Effector CD4-positive, alpha-beta T cell (primary cell): ENCODE data around the gene P3H1.
"Not testable (repeated sequence)": the region's sequence is repeated elsewhere in the genome, so short reads cannot be mapped to it uniquely, and the experiment has no call there.

ENCODE experiments used
- DNase-seq: peaks from one replicate; pipeline ENCODE4 v3.0.0-alpha.2; 2020

P3H1 gene

DNA sequence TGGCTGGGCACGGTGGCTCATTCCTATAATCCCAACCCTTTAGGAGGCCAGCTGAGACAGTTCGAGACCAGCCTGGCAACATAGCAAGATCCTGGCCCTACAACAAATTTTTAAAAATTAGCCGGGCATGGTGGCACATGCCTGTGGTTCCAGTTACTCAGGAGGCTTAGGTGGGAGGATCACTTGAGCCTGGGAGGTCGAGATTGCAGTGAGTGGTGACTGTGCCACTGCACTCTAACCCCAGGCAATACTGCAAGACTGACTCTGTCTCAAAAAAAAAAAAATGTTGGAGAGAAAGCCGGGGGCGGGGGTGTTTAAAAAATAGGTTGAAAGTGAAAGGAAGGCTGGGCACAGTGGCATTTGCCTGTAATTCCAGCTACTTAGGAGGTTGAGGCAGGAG lies 43.3 kb downstream of the P3H1 start:
- no peak for DNase-seq

DNA sequence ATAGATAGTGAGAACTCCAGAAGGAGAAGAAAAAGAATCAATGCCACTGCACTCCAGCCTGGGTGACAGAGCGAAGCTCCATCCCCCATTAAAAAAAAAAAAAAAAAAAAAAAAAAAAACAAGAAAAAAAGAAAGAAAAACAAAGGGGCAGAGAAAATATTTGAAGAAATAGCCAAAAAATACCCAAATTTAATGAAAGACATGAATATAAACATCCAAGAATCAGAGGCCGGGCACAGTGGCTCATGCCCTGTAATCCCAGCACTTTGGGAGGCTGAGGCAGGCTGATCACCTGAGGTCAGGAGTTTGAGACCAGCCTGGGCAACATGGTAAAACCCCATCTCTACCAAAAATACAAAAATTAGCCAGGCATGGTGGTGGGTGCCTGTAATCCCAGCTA lies 44.4 kb downstream of the P3H1 start:
- not testable (repeated sequence) for DNase-seq

DNA sequence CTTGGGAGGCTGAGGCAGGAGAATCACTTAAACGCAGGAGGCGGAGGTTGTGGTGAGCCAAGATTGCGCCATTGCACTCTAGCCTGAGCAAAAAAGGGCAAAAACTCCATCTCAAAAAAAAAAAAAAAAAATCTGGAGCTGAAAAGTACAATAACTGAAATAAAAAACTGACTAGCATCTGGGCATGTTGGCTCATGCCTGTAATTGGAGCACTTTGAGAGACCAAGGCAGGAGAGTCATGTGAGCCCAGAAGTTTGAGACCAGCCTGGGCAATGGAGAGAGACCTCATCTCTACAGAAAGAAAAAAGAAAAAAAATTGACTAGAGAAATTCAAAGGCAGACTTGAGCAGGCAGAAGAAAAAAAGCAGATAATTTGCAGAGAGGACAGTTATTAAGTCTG lies 44.9 kb downstream of the P3H1 start:
- DNase-seq = no peak

DNA sequence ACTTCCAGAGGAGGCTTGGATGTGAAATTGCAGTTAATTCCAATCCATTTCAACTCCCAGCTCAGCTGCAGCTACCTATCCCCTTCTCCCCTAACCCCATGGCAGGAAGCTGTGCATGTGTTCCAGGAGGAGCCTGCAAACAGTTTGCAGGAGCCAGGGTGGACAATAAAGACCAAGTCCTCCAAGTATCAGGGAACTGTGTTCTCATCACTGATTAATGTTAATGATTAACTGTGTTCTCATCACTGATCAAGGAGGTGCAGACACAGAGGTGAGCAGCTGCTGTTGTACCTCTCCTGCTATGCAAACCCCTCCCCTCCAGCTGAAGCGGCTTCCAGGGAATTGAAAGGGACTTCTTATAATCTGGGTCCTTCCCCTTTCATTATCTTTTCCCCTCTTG lies 46.0 kb downstream of the P3H1 start:
- DNase-seq = no peak

DNA sequence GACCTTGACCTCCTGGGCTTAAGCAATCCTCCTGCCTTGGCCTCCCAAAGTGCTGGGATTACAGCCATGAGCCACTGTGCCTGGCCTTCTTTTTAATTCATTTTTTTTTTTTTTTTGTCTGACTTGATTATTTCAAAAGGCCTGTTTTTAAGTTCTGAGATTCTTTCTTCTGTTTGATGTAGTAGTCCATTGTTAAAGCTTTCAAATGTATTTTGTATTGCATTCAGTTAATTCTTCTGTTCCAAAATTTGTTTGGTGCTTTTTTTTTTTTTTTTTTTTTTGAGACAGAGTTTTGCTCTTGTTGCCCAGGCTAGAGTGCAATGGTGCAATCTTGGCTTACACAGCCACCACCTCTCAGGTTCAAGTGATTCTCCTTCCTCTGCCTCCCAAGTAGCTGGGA lies 52.4 kb downstream of the P3H1 start:
- DNase-seq = not testable (repeated sequence)

DNA sequence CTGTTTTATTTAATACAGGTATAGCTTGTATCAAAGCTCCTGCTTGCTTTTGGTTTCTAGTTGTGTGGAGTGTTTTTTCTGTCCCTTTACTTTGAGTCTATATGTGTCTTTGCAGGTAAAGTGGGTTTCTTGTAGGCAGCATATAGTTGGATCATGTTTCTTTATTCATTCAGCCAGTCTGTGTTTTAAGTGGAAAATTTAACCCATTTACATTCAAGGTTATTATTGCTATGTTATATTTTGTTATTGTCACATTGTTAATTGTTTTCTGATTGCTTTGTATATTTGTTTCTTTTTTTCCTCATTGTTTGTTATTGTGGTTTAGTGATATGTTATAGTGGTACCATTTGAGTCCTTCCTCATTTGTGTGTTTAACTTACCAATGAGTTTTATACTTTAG lies 53.5 kb downstream of the P3H1 start:
- no peak for DNase-seq

DNA sequence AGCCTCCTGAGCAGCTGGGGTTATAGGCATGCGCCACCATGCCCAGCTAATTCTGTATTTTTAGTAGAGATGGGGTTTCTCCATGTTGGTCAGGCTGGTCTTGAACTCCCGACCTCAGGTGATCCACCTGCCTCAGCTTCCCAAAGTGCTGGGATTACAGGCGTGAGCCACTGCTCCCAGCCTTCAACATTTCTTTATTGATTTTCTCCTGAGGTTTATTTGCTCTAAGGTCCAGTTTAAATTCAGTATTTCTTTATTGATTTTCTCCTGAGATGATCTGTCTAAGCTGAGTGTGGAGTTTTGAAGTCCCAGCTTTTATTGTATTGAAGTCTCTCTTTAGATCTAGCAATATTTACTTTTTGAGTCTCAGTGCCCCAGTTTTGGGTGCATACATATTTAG lies 54.0 kb downstream of the P3H1 start:
- not testable (repeated sequence) for DNase-seq

DNA sequence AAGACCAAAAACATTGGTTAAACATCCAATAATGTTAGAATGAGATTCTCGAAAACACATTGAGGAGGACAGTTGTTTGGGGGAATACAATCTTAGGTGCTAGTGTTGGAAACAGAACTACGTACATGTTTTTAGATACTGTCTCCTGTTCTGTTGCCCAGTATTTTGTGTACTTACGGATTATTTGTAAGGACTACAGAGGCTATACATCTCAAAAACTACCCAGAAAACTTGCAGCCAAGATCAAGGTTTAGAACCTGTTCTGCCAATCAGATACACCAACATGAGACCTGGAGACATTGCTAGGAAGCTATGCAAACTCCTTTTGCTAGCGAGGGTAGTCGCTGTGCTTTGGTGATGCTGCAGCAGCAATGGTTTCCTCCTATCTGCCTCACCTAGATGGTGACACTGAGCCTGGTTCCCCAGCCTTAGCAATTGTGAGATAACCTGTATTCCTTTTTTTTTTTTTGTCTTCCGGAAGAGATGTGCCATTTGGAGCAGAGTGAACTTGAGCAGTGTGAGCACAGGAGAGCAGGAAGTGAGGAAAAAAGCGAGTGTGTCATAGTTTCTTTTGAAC lies 62.9 kb downstream of the P3H1 start:
- DNase-seq = no peak

DNA sequence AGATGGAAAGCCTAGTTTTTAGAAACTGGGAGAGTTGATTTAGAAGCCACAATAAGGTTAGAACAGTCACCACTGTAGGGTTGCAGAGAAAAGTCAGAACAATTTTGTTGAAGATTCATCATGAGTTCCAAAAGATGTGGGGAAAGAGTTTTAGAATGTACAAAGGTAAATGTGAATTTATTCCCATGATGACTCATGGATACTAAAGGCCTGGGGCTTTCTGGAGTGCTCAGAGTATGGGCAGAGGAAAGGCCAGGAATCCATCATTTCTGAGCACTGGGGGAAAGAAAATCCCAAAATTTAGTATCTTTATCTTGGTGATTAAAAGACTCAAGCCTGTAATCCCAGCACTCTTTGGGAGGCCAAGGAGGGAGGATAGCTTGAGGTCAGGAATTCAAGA lies 66.8 kb downstream of the P3H1 start:
- DNase-seq = no peak

DNA sequence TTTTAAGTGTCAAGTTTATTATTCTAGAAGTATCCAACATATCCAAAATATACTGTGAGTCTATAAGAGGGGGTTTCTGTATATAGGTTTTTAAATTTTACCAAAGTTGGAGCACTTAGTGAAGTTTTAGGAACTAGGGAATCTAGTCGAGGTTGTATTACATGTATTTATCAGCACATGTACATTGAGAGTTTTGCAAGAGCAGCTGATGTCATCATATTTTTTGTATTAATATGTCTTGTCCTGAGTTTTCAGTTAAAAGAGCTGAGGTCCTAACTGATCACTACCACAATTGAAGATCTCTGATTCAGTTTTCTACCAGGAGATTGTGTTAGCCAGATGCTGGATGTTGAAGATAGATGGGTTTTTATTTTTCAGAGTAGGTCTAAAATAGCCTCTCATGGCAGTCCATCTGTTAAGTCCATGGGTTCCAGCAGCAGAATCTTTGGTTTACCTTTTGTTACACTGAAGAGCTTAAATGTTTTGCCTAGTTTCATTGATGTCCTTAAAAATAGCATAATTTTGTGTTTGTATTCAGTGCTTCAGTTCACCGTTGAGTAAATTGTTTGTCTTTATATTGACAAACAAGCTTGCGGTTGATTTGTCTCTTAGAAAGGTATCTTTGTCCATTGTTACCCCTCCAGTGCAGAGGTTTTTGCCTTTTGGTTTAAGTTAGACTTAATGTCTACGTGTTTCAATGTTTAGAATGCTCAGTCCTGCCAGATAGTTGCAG lies 68.6 kb downstream of the P3H1 start:
- DNase-seq = no peak
